KG1 (cell line): ENCODE results near the gene CHCHD3.

ENCODE experiments used
- DNase-seq: peaks from one replicate; lab custom pipeline; 2025; lab: John Stamatoyannopoulos, UW

Gene CHCHD3

GRCh38 chr7:133077394-133077793 lies 4.5 kb downstream of the CHCHD3 start:
- no peak for DNase-seq

GRCh38 chr7:133076142-133076541 lies 5.7 kb downstream of the CHCHD3 start:
- DNase-seq: no peak

- DNase-seq: no peak
Observed at GRCh38 chr7:133071506-133071905, 10.4 kb downstream of the CHCHD3 start.

GRCh38 chr7:133070562-133070961 lies 11.3 kb downstream of the CHCHD3 start:
- no peak for DNase-seq

- no peak for DNase-seq
Observed at GRCh38 chr7:133065301-133065700, 16.6 kb downstream of the CHCHD3 start.

- DNase-seq: no peak
Observed at GRCh38 chr7:133064082-133064820, 17.6 kb downstream of the CHCHD3 start.

GRCh38 chr7:133061792-133062191 lies 20.1 kb downstream of the CHCHD3 start:
- DNase-seq: no peak

GRCh38 chr7:133061357-133061756 lies 20.5 kb downstream of the CHCHD3 start:
- no peak for DNase-seq

GRCh38 chr7:133060004-133060403 lies 21.9 kb downstream of the CHCHD3 start:
- no peak for DNase-seq

- no peak for DNase-seq
Observed at GRCh38 chr7:133059263-133059662, 22.6 kb downstream of the CHCHD3 start.

GRCh38 chr7:133056370-133057238 lies 25.3 kb downstream of the CHCHD3 start:
- DNase-seq: no peak

GRCh38 chr7:133054162-133054840 lies 27.6 kb downstream of the CHCHD3 start:
- no peak for DNase-seq

GRCh38 chr7:133053321-133053891 lies 28.5 kb downstream of the CHCHD3 start:
- DNase-seq: no peak

GRCh38 chr7:133052826-133053225 lies 29.1 kb downstream of the CHCHD3 start:
- DNase-seq: no peak

- DNase-seq: no peak
Observed at GRCh38 chr7:133052401-133052756, 29.5 kb downstream of the CHCHD3 start.

- no peak for DNase-seq
Observed at GRCh38 chr7:133051719-133052400, 30.0 kb downstream of the CHCHD3 start.

- no peak for DNase-seq
Observed at GRCh38 chr7:133051066-133051465, 30.8 kb downstream of the CHCHD3 start.

- no peak for DNase-seq
Observed at GRCh38 chr7:133050200-133050995, 31.5 kb downstream of the CHCHD3 start.

GRCh38 chr7:133048589-133048988 lies 33.3 kb downstream of the CHCHD3 start:
- DNase-seq: no peak

- no peak for DNase-seq
Observed at GRCh38 chr7:133047321-133047720, 34.6 kb downstream of the CHCHD3 start.
